NCI-H128 (cell line): ENCODE data around the gene IL12RB1.
A peak's percentile ranks its signal among the peaks of the same experiment; 100 is the strongest.
"Not testable (repeated sequence)": the region's sequence is repeated elsewhere in the genome, so short reads cannot be mapped to it uniquely, and the experiment has no call there.

Experiments used
- DNase-seq: peaks from one replicate; lab custom pipeline; 2025; ENCODE audit not compliant: unreplicated experiment; lab: John Stamatoyannopoulos, UW

Gene IL12RB1

GRCh38 chr19:18051887-18052286, 34.8 kb downstream of the IL12RB1 start:
- no peak for DNase-seq

GRCh38 chr19:18049385-18049784, 37.3 kb downstream of the IL12RB1 start:
- no peak for DNase-seq

- DNase-seq: no peak
Measured at GRCh38 chr19:18046059-18046718, 40.5 kb downstream of the IL12RB1 start.

GRCh38 chr19:18045307-18046050, 41.3 kb downstream of the IL12RB1 start:
- DNase-seq: no peak

GRCh38 chr19:18044825-18045304, 41.9 kb downstream of the IL12RB1 start:
- DNase-seq: peak; percentile 20

GRCh38 chr19:18043676-18044075, 43.1 kb downstream of the IL12RB1 start:
- DNase-seq: no peak

- DNase-seq: no peak
Measured at GRCh38 chr19:18041054-18041453, 45.7 kb downstream of the IL12RB1 start.

GRCh38 chr19:18032102-18032501, 54.6 kb downstream of the IL12RB1 start:
- DNase-seq: not testable (repeated sequence)

GRCh38 chr19:18031401-18031800, 55.3 kb downstream of the IL12RB1 start:
- DNase-seq: not testable (repeated sequence)

- no peak for DNase-seq
Measured at GRCh38 chr19:18029617-18030338, 57.0 kb downstream of the IL12RB1 start.

GRCh38 chr19:18027151-18027550, 59.6 kb downstream of the IL12RB1 start:
- DNase-seq: no peak

GRCh38 chr19:18023622-18024251, 63.0 kb downstream of the IL12RB1 start:
- no peak for DNase-seq

- DNase-seq: no peak
Measured at GRCh38 chr19:18021121-18021755, 65.5 kb downstream of the IL12RB1 start.

- no peak for DNase-seq
Measured at GRCh38 chr19:18020212-18021085, 66.3 kb downstream of the IL12RB1 start.

- no peak for DNase-seq
Measured at GRCh38 chr19:18017275-18018083, 69.3 kb downstream of the IL12RB1 start.

GRCh38 chr19:18016209-18016910, 70.4 kb downstream of the IL12RB1 start:
- no peak for DNase-seq

- DNase-seq: no peak
Measured at GRCh38 chr19:18014197-18014596, 72.5 kb downstream of the IL12RB1 start.
